NOMO-1 treated with DMSO at 0.1 percent for 48 hours (cell line): ENCODE measurements around the gene CCL16.
"Not testable (repeated sequence)": the region's sequence is repeated elsewhere in the genome, so short reads cannot be mapped to it uniquely, and the experiment has no call there.

Experiments
- DNase-seq: peaks from one replicate; lab custom pipeline; 2025; ENCODE audit not compliant: unreplicated experiment; lab: John Stamatoyannopoulos, UW

CCL16 gene

GRCh38 chr17:35981246-35981645, at the start of gene CCL16:
CCL16 (minus strand) TSS chr17:35981497; CDS start chr17:35981420, 77 bp downstream.
- DNase-seq: no peak

- no peak for DNase-seq
These were observed 49.7 kb upstream of the CCL16 start for GRCh38 chr17:36030956-36031355.

GRCh38 chr17:36027761-36028160, 46.5 kb upstream of the CCL16 start:
- no peak for DNase-seq

GRCh38 chr17:36024106-36024869, 43.0 kb upstream of the CCL16 start:
- DNase-seq: no peak

GRCh38 chr17:36019423-36019822, 38.1 kb upstream of the CCL16 start:
- no peak for DNase-seq

GRCh38 chr17:36017799-36018198, 36.5 kb upstream of the CCL16 start, which contains the start of gene CCL23:
CCL23 (minus strand) TSS chr17:36017972; CDS start chr17:36017897, 75 bp downstream.
- peak; percentile 81 for DNase-seq

- DNase-seq: no peak
These were observed 35.3 kb upstream of the CCL16 start for GRCh38 chr17:36016555-36016954.

GRCh38 chr17:36015895-36016294, 34.6 kb upstream of the CCL16 start:
- not testable (repeated sequence) for DNase-seq

- no peak for DNase-seq
These were observed 33.6 kb upstream of the CCL16 start for GRCh38 chr17:36014946-36015345.

- peak; percentile 9 for DNase-seq
These were observed 29.9 kb upstream of the CCL16 start for GRCh38 chr17:36011201-36011600.

GRCh38 chr17:36008998-36009665, 27.8 kb upstream of the CCL16 start:
- no peak for DNase-seq

GRCh38 chr17:36004594-36005108, 23.4 kb upstream of the CCL16 start:
- DNase-seq: peak; percentile 23

GRCh38 chr17:36002631-36003030, 21.3 kb upstream of the CCL16 start:
- no peak for DNase-seq

GRCh38 chr17:36001862-36002603, 20.7 kb upstream of the CCL16 start:
- DNase-seq: no peak

- DNase-seq: no peak
These were observed 19.9 kb upstream of the CCL16 start, which contains the start of gene CCL15 for GRCh38 chr17:36001110-36001771. CCL15 (minus strand) TSS chr17:36001553; CDS start chr17:36001492, 61 bp downstream.

- no peak for DNase-seq
These were observed 19.4 kb upstream of the CCL16 start for GRCh38 chr17:36000732-36001109.

GRCh38 chr17:35998756-35999155, 17.5 kb upstream of the CCL16 start:
- no peak for DNase-seq

- DNase-seq: no peak
These were observed 16.8 kb upstream of the CCL16 start for GRCh38 chr17:35998018-35998545.

GRCh38 chr17:35995346-35995745, 14.0 kb upstream of the CCL16 start:
- not testable (repeated sequence) for DNase-seq

- no peak for DNase-seq
These were observed 9.8 kb upstream of the CCL16 start for GRCh38 chr17:35991075-35991474.

GRCh38 chr17:35988164-35988563, 6.9 kb upstream of the CCL16 start:
- DNase-seq: no peak
